Measurements from ENCODE around the gene NCOA7. TPM values are rescaled to one million over a fixed set of nuclear protein-coding genes. Genes with fewer than 3 reads are reported as not detected.

The NCOA7 gene
- total and polyA plus RNA-seq, 10 of the 15 experiments (the other 5 are each of a cell fraction or from before 2014, with no cell fraction given), result 18.9 to 50.3 (median 34.2) TPM

GRCh38 chr6:125780540-125781313 is 10.0 kb upstream of the NCOA7 start (continued):
- TF ChIP-seq EZH2 (IDR thresholded peaks at IDR 0.05; ENCODE audit: borderline replicate concordance, control insufficient read depth, low read depth, low read length) (no peak), CTCF (IDR thresholded peaks at IDR 0.05 in 2 of 3, conservative IDR thresholded peaks at IDR 0.05 in 1 of 3; ENCODE audit: control insufficient read depth in 2 of 3, extremely low read depth in 1 of 3, insufficient read depth in 1 of 3, low read depth in 3 of 3, low read length in 3 of 3) (no peak), ATF2 (IDR thresholded peaks at IDR 0.05; ENCODE audit: low read length) (peak; percentile 70; the same call in 1 of the 2 replicates), IKZF1 (conservative IDR thresholded peaks at IDR 0.05) (peak; percentile 52; the same call in 1 of the 2 replicates), SREBF2 (IDR thresholded peaks at IDR 0.05; ENCODE audit: low read length) (no peak), FOXK2 (IDR thresholded peaks at IDR 0.05) (no peak), TCF3 (IDR thresholded peaks at IDR 0.05; ENCODE audit: borderline replicate concordance, insufficient read depth, low read depth, low read length) (no peak), STAT1 (conservative IDR thresholded peaks at IDR 0.05) (no peak), NR2C2 (IDR thresholded peaks at IDR 0.05; ENCODE audit: borderline replicate concordance, control insufficient read depth, insufficient read length, low read depth) (no peak), SP1 (IDR thresholded peaks at IDR 0.05; ENCODE audit: low read depth, low read length) (no peak), ZNF24 (IDR thresholded peaks at IDR 0.05) (no peak), E2F4 (IDR thresholded peaks at IDR 0.05; ENCODE audit: low read depth, low read length) (no peak), MLLT1 (IDR thresholded peaks at IDR 0.05) (no peak), ELK1 (IDR thresholded peaks at IDR 0.05; ENCODE audit: low read depth, low read length) (no peak), SMAD5 (IDR thresholded peaks at IDR 0.05; ENCODE audit: low read depth) (peak; percentile 63; the same call in 1 of the 2 replicates), ZBTB33 (IDR thresholded peaks at IDR 0.05) (no peak), BACH1 (IDR thresholded peaks at IDR 0.05; ENCODE audit: borderline replicate concordance) (no peak), KLF5 (IDR thresholded peaks at IDR 0.05; ENCODE audit: partially characterized antibody) (no peak), JUND (IDR thresholded peaks at IDR 0.05; ENCODE audit: low read depth, low read length) (no peak), ZNF622 (IDR thresholded peaks at IDR 0.05) (no peak), MAX (IDR thresholded peaks at IDR 0.05; ENCODE audit: low read depth, low read length) (peak; percentile 77)

Data from GM12878 (cell line).